HepG2 (cell line): Measurements from ENCODE around the gene THAP10. TPM values are rescaled to one million over a fixed set of nuclear protein-coding genes. Genes with fewer than 3 reads are reported as not detected.

Experiments
- ATAC-seq: fragments of 200-7000 bp; cut with Tn5 transposase; 3 replicates; pipeline ENCODE4 v1.9.1; 2020; ENCODE audit warnings: mild to moderate bottlenecking, moderate library complexity
- BruUV-seq: library from RNA; stranded (reverse); fragments of 400-500 nt; replicated peaks from 2 replicates; lab custom pipeline; 2021; lab: Mats Ljungman, UMichigan
- CTCF ChIA-PET: fragments of 300-600 bp; formaldehyde crosslinking; extraction: SDS; loops from one replicate; lab custom pipeline; 2021; ENCODE audit warnings: low total read pairs, inconsistent platforms, low intra/inter-chr PET ratio; lab: Yijun Ruan, JAX
- POLR2A ChIA-PET: fragments of 350-600 bp; sonication (Branson Sonifier 250); formaldehyde crosslinking; loops from one replicate; lab custom pipeline; 2020; ENCODE audit warnings: antibody characterized with exemption, inconsistent platforms; lab: Yijun Ruan, JAX
- DNase-seq: peaks from one replicate; pipeline ENCODE4 v3.0.0-alpha.2; 2015; ENCODE audit warnings: low spot score
- FAIRE-seq: peaks from 3 replicates; lab custom pipeline; 2011; peaks lifted over from hg19 to GRCh38; lab: Jason Lieb, UNC
- H2AFZ ChIP-seq: one replicate; pipeline ENCODE4 v1.6.1; 2011; ENCODE audit warnings: low read length, inconsistent platforms
- H3K27ac ChIP-seq: fragments of 300-600 bp; 3 replicates; pipeline ENCODE4 v1.8.0; 2011; ENCODE audit warnings: mixed run types, mild to moderate bottlenecking, mixed read lengths, low read length, inconsistent platforms; ENCODE audit not compliant: insufficient read depth; ENCODE audit errors: extremely low read length
- H3K27me3 ChIP-seq, 2 experiments: fragments of 200-600 bp in 1 of 2; 2 replicates in 1 of 2; 3 replicates in 1 of 2; pipeline versions ENCODE4 v1.6.0 to v1.8.0; 2011; ENCODE audit warnings: low read length in 2 of 2, mild to moderate bottlenecking in 2 of 2, moderate library complexity in 2 of 2, inconsistent platforms in 1 of 2; ENCODE audit not compliant: insufficient read depth in 2 of 2, control insufficient read depth in 1 of 2
- H3K36me3 ChIP-seq, 2 experiments: fragments of 200-600 bp in 1 of 2; replicated peaks in 1 of 2; 2 replicates in 1 of 2; 3 replicates in 1 of 2; pipeline versions ENCODE4 v1.5.1 to v1.8.0; 2011; ENCODE audit warnings: low read length in 2 of 2, inconsistent platforms in 1 of 2; ENCODE audit not compliant: insufficient read depth in 2 of 2, control insufficient read depth in 1 of 2
- H3K4me1 ChIP-seq: 2 replicates; pipeline ENCODE4 v1.5.1; 2012; ENCODE audit warnings: low read length, inconsistent platforms; ENCODE audit not compliant: insufficient read depth
- H3K4me2 ChIP-seq: 2 replicates; pipeline ENCODE4 v1.6.0; 2011; ENCODE audit warnings: low read depth, low read length, inconsistent platforms
- H3K4me3 ChIP-seq, 3 experiments: fragments of 200-600 bp in 1 of 3; sonication (generic), shearing (Covaris generic) in 1 of 3; replicated peaks in 1 of 3; 2 replicates each; pipeline ENCODE4 v1.5.1; 2011 to 2016; ENCODE audit warnings: low read length in 3 of 3, inconsistent platforms in 2 of 3, low read depth in 2 of 3, mild to moderate bottlenecking in 2 of 3, control low read depth in 1 of 3, mixed read lengths in 1 of 3; ENCODE audit not compliant: insufficient read depth in 1 of 3
- H3K79me2 ChIP-seq: one replicate; pipeline ENCODE4 v1.6.1; 2011; ENCODE audit warnings: low read length, inconsistent platforms; ENCODE audit not compliant: insufficient read depth
- H3K9ac ChIP-seq: 2 replicates; pipeline ENCODE4 v1.6.0; 2011; ENCODE audit warnings: mild to moderate bottlenecking, low read depth, low read length, inconsistent platforms; ENCODE audit not compliant: insufficient read depth
- H3K9me3 ChIP-seq: 2 replicates; pipeline ENCODE4 v1.5.1; 2012; ENCODE audit warnings: mild to moderate bottlenecking, low read length
- H4K20me1 ChIP-seq: 2 replicates; pipeline ENCODE4 v1.6.0; 2011; ENCODE audit warnings: inconsistent platforms, mild to moderate bottlenecking, low read length, moderate library complexity; ENCODE audit not compliant: insufficient read depth
- CHCHD3 ChIP-seq: sonication (generic); formaldehyde crosslinking; IDR thresholded peaks from 2 replicates; pipeline ENCODE4 v1.8.0; 2022; ENCODE audit warnings: mild to moderate bottlenecking, missing genetic modification reagents, moderate library complexity
- GLI4 ChIP-seq: sonication (generic); formaldehyde crosslinking; IDR thresholded peaks from 2 replicates; pipeline ENCODE4 v1.5.1; 2020; ENCODE audit warnings: missing genetic modification reagents, mild to moderate bottlenecking, moderate library complexity, borderline replicate concordance
- LCORL ChIP-seq, 2 experiments: fragments of 450-650 bp in 1 of 2; sonication (generic) in 1 of 2; formaldehyde crosslinking in 1 of 2; IDR thresholded peaks; 2 replicates each; pipeline versions ENCODE4 v1.5.0 to v1.6.1; 2017 to 2020; ENCODE audit warnings: antibody characterized with exemption in 1 of 2, missing genetic modification reagents in 1 of 2
- MAZ ChIP-seq, 2 experiments: sonication (generic) in 1 of 2; formaldehyde crosslinking in 1 of 2; IDR thresholded peaks; 2 replicates each; pipeline versions ENCODE4 v1.5.0 to v1.6.1; 2012 to 2020; ENCODE audit warnings: low read depth in 2 of 2, mild to moderate bottlenecking in 2 of 2, borderline replicate concordance in 1 of 2, improper control_type of control experiment in 1 of 2, low read length in 1 of 2, missing genetic modification reagents in 1 of 2, moderate library complexity in 1 of 2
- ZMYM4 ChIP-seq: sonication (generic); formaldehyde crosslinking; IDR thresholded peaks from 2 replicates; pipeline ENCODE4 v1.8.1; 2023; ENCODE audit warnings: mild to moderate bottlenecking, missing genetic modification reagents
- ZNF768 ChIP-seq: sonication (generic); formaldehyde crosslinking; IDR thresholded peaks from 2 replicates; pipeline ENCODE4 v1.4.0; 2020; ENCODE audit warnings: missing genetic modification reagents
- ZNF772 ChIP-seq: sonication (generic); formaldehyde crosslinking; IDR thresholded peaks from 2 replicates; pipeline ENCODE4 v1.5.0; 2020; ENCODE audit warnings: mild to moderate bottlenecking, missing genetic modification reagents
- ZNF781 ChIP-seq: sonication (generic); formaldehyde crosslinking; IDR thresholded peaks from 2 replicates; pipeline ENCODE4 v1.5.1; 2020; ENCODE audit warnings: borderline replicate concordance, mild to moderate bottlenecking, missing genetic modification reagents; ENCODE audit errors: not compliant biosample characterization
- WGBS: methylation state at CpG from one replicate; pipeline ENCODE4 v1.1.6; 2017; ENCODE audit warnings: low lambda C conversion rate; 5-methylcytosine and 5-hydroxymethylcytosine counted together
- in situ Hi-C: cut with HindIII; loops from 2 replicates; pipeline ENCODE4 v1.10.0; 2017; ENCODE audit warnings: low pct_unique_long_range_greater_than_20kb; ENCODE audit not compliant: extremely low pct_ligation_motif_present
- intact Hi-C: fragments of 100-400 bp; cut with micrococcal nuclease; formaldehyde crosslinking; loops from one replicate; pipeline ENCODE4 v1.10.0; 2022; ENCODE audit not compliant: unreplicated experiment
- polyA plus RNA-seq, 8 experiments: library from polyadenylated mRNA; depleted of rRNA in 3 of 8; stranded (reverse) in 7 of 8; unstranded in 1 of 8; fragments of >200 nt; fragmentation: Illumina TruSeq in 4 of 8; extraction: Trizol in 4 of 8; gene quantifications; 2 replicates each; pipeline versions ENCODE4 v1.2.1 to v1.2.3, GENCODE V29; 2011 to 2016; ENCODE audit warnings: low read depth in 4 of 8, missing spikeins in 1 of 8, mixed read lengths in 1 of 8; ENCODE audit not compliant: insufficient read depth in 1 of 8
- total RNA-seq, 5 experiments: library from RNA; depleted of rRNA; stranded (reverse); fragments of >200 nt; fragmentation: Illumina TruSeq; extraction: Trizol; gene quantifications; 2 replicates each; pipeline ENCODE4 v1.2.3, GENCODE V29; 2016; ENCODE audit warnings: low read depth in 1 of 5
- TF ChIP-seq, protein P1 (sequence below): sonication (generic); formaldehyde crosslinking; IDR thresholded peaks from 2 replicates; pipeline ENCODE4 v1.5.1; 2020; ENCODE audit warnings: mild to moderate bottlenecking, moderate library complexity, missing genetic modification reagents
- TF ChIP-seq, protein P2 (sequence below): sonication (generic); formaldehyde crosslinking; IDR thresholded peaks from 2 replicates; pipeline ENCODE4 v1.5.0; 2020; ENCODE audit warnings: mild to moderate bottlenecking, missing genetic modification reagents, borderline replicate concordance

THAP10 gene
- total and polyA plus RNA-seq, 2 of the 13 experiments (the other 11 are each of a cell fraction or from before 2014, with no cell fraction given), result 0.64 to 0.69 TPM

DNA sequence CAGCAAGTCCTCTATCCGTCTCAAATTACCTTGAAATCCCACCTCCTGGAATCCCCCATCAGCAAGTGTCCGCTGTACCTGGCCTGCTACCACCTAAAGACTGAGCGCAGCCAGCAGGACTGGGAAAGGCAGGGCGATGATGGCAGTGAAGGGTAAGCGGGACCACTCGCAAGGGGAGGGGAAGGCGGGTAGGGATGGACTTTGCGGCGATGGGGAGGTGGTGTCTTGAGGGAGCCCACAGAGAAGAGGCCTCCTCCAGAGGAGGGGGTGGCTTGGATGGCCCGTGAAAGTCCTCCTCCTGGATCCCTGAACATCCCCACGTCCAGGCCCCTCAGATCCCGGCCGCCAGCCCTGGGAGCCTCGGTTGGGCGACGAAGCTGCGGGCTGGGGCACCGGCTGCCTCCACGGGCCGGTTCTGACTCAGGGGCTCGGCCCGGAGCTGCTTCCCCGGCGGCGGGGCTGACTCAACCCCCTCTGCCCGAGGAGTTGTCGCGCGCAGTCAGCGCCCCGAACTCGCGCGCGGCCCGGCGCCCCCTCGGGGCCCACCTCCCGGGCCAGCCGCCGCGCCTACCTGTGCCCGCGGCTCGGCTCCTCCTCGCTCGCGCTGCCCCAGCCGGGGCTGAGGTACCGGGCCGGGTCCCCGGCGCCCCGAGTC lies 38.8 kb downstream of the THAP10 start:
- TF ChIP-seq ZNF768 (CRISPR knock-in tag) (peak; percentile 2; the same call in 1 of the 2 replicates), LCORL (IDR thresholded peaks at IDR 0.05) (no peak), LCORL (CRISPR knock-in tag; IDR thresholded peaks at IDR 0.05) (peak; percentile 43; the same call in 1 of the 2 replicates), ZNF781 (no peak), ZMYM4 (CRISPR knock-in tag) (peak; percentile 37; the same call in 1 of the 2 replicates), MAZ (IDR thresholded peaks at IDR 0.05; ENCODE audit: borderline replicate concordance, low read depth, low read length) (no peak), MAZ (CRISPR knock-in tag; IDR thresholded peaks at IDR 0.05; ENCODE audit: low read depth) (0 out of 2 replicates have a peak, but pooled peaks have one; percentile 77), ZNF772 (CRISPR knock-in tag) (0 out of 2 replicates have a peak, but pooled peaks have one; percentile 23), GLI4 (no peak), CHCHD3 (CRISPR knock-in tag) (no peak)
- TF ChIP-seq, protein P1, sequence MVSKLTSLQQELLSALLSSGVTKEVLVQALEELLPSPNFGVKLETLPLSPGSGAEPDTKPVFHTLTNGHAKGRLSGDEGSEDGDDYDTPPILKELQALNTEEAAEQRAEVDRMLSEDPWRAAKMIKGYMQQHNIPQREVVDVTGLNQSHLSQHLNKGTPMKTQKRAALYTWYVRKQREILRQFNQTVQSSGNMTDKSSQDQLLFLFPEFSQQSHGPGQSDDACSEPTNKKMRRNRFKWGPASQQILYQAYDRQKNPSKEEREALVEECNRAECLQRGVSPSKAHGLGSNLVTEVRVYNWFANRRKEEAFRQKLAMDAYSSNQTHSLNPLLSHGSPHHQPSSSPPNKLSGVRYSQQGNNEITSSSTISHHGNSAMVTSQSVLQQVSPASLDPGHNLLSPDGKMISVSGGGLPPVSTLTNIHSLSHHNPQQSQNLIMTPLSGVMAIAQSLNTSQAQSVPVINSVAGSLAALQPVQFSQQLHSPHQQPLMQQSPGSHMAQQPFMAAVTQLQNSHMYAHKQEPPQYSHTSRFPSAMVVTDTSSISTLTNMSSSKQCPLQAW (CRISPR knock-in tag), result no peak
- TF ChIP-seq, protein P2, sequence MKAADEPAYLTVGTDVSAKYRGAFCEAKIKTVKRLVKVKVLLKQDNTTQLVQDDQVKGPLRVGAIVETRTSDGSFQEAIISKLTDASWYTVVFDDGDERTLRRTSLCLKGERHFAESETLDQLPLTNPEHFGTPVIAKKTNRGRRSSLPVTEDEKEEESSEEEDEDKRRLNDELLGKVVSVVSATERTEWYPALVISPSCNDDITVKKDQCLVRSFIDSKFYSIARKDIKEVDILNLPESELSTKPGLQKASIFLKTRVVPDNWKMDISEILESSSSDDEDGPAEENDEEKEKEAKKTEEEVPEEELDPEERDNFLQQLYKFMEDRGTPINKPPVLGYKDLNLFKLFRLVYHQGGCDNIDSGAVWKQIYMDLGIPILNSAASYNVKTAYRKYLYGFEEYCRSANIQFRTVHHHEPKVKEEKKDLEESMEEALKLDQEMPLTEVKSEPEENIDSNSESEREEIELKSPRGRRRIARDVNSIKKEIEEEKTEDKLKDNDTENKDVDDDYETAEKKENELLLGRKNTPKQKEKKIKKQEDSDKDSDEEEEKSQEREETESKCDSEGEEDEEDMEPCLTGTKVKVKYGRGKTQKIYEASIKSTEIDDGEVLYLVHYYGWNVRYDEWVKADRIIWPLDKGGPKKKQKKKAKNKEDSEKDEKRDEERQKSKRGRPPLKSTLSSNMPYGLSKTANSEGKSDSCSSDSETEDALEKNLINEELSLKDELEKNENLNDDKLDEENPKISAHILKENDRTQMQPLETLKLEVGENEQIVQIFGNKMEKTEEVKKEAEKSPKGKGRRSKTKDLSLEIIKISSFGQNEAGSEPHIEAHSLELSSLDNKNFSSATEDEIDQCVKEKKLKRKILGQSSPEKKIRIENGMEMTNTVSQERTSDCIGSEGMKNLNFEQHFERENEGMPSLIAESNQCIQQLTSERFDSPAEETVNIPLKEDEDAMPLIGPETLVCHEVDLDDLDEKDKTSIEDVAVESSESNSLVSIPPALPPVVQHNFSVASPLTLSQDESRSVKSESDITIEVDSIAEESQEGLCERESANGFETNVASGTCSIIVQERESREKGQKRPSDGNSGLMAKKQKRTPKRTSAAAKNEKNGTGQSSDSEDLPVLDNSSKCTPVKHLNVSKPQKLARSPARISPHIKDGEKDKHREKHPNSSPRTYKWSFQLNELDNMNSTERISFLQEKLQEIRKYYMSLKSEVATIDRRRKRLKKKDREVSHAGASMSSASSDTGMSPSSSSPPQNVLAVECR (CRISPR knock-in tag), result 0 out of 2 replicates have a peak, but pooled peaks have one; percentile 16
- H3K4me3 ChIP-seq, result peak overlapping the region; percentile 58 to 78 (median 63)
- POLR2A ChIA-PET, result interaction anchor here (0.9 to 6.3 kb wide), 4 partner anchors 10 to 28 kb away, joined by 3 to 69 read pairs (median 8); no protein-coding TSS in a partner anchor

More for the DNA sequence above, 38.8 kb downstream of the THAP10 start:
- Histone ChIP-seq H3K4me2 (peak overlapping the region; percentile 98), H3K27me3 (peaks cover 0 to 17% of the 10 kb centered on the region in 2 experiments; a peak in 3 of 5 replicates), H3K79me2 (no peaks in the 10 kb centered on the region), H3K4me1 (peaks cover 17% of the 10 kb centered on the region), H3K27ac (no peak overlapping the region), H3K9ac (peak overlapping the region; percentile 63), H4K20me1 (no peaks in the 10 kb centered on the region), H2AFZ (no peak overlapping the region), H3K36me3 (no peaks in the 10 kb centered on the region), H3K9me3 (no peaks in the 10 kb centered on the region)
- in situ Hi-C loops, result no loop called here
- no TSS peak for BruUV-seq
- 15% methylated on average over 9 of the region's 54 CpGs for WGBS
- no peak for DNase-seq
- intact Hi-C loops, result no loop called here
- CTCF ChIA-PET, result no interaction called here
- no peak for FAIRE-seq
- peak; percentile 73 for ATAC-seq
